ENCODE measurements around the gene DOCK10.
"Not testable (repeated sequence)": the region's sequence is repeated elsewhere in the genome, so short reads cannot be mapped to it uniquely, and the experiment has no call there.

DOCK10 gene

DNA sequence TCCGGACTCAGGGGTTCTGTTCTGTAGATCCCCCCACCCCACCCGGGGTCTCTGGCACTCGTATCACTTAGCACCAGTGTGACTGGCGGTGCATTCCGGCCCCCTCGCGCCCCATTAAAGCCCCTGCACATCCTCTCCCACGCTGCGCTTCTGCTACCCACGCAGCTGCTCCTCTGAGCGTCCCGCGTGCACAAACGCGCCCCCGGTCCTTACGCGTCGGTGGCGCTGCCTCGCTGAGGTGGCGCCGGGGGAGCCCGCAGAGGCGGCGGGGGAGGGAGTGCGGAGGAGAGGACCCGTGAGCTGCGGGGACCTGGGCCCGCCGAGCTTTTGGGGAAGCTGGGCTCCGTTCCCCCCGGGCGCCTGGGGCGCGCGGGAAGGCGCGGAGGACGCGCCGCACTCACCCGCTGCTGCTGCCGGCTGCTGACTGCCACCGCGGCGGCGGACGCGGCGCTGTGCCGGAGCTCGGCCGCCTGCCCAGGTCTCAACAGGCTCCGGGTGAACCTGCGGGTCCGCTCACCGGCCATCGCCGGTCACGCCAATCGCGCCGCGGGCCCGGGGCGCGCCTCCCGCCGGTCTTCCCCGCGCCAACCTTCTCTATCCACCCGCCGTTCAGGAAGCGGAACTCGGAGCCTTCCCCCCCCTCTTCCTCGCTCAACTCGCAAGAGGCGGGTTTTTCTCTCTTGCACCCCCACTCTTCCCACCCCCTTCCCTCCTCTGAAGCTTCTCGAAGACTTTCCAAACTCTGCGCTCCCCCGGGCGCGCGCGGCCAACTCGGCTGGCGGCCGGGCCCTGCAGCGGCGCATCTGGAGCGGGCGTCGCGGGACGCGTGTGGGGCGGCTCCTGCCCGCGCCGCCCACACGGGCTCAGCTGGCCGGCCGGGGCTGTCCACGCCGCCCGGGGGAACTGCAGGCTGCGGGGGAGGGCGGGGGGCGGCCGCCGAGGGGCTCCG is at the start of gene DOCK10:
Gene DOCK10 (minus strand): TSS at position 618 of the 949 bp plus-strand sequence. CDS start 94 bp downstream, at position 524.
- peak; percentile 48 to 52 for DNase-seq

DNA sequence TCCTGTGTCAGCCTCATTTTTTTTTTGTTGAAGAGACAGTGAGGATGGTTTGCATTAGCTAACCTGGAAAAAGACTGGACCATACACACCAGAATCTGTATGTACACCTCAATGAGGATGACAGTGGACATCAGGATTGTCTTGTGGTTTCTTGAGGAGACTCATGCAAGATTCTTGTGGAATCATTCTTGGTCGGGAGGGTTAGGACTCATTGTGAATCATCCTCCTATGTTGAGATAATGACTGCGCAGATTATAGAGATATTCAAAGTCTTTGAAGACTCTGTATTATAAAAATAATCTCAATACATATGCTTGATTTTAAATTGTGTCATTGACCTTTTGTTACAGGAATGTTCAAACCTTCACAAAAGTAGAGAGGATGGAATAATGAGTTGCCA is 49.1 kb upstream of the DOCK10 start:
- DNase-seq: no peak

DNA sequence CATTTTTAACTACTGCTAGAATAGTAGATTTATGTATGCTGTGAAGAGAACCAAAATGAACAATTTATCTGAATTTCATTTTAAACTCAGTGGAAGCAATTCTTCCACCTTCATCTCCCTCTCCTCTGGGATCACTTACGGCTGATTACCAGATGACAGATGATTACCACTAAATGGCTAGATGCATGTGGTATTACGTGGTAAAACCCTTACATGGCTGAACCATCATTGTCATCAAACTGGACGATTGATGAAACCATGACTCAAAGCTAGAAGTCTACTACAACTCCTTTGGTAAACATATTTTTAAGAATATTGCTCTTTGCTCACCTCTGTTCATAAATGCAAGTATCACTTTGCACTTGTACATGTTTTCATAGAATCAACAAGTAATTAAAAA is 48.5 kb upstream of the DOCK10 start:
- DNase-seq: no peak

DNA sequence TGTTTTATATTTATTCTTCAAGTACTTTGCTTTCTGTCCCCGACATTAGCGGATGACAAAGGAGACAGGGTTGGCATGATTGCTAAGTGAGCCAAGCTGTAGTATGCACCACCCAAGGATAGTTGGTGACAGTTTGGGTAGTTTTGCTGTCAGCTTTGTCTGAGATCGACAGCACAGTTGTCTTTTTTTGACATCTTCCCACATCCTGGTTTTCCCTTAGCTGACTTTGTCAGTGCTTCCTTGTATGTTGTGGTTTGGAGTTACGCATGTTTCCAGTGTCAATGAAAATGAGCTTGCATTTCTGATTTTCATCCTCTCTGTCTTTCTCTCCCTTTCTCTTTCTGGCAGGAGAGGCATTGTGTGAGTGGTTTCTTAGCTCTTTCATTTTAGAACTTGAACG is 44.6 kb upstream of the DOCK10 start:
- no peak for DNase-seq

DNA sequence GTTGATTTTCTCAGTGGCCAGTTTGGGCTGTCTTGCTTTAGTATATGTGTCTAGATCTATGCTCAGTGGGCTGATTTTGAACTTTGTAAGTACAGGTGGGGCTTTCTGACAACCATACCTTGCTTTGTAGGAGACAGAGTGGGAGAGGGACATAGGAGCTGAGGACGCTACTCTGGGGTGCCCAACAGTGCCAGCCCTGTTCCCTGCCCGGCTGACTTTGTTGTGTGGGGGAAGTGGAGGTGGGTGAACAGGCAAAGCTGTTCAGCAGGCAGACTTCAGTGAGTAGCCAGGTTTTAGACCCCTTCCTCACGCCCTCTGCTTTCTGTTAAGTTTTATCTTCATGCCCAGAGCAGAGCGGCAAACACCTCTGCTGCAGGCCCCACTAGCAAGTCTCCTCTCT is 44.2 kb upstream of the DOCK10 start:
- DNase-seq: no peak

DNA sequence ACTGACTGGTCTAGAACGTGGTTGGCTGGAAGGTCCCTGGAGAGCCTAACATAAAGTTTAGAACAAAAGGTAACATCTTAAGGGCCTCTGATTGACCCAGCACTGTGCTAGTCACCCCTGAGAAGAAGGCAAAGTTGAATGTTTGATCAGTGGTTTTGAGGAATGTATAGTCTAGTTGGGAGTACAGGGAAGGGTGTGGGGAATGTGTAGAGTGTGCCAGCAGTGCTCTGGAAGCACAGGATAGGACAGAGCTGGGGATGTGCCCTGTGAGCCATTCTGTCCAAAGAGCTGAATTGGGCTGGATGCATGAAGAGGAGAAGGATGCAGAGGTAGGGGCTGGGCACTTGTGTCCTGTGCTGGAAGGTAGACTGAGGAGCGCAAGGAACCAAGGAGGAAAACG is 41.0 kb upstream of the DOCK10 start:
- DNase-seq: no peak

DNA sequence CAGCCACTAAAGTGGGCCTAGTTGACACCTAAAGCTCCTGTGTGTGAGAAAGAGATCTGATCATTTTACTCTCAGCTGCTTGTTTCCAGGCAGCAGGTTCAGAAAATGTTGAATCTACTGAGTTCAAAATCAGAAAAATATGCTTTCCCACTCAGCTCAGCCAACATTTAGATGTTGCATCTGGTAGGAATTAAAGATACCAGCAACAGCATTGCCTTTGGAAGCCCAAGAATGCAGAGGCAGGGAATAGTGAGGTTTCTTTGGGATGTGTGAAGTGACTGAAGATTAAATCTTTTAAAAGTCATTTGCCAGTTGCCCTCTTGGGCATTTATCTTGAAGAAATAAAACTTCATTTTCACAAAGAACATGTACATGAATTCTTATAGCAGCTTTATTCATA is 33.9 kb upstream of the DOCK10 start:
- DNase-seq: no peak

DNA sequence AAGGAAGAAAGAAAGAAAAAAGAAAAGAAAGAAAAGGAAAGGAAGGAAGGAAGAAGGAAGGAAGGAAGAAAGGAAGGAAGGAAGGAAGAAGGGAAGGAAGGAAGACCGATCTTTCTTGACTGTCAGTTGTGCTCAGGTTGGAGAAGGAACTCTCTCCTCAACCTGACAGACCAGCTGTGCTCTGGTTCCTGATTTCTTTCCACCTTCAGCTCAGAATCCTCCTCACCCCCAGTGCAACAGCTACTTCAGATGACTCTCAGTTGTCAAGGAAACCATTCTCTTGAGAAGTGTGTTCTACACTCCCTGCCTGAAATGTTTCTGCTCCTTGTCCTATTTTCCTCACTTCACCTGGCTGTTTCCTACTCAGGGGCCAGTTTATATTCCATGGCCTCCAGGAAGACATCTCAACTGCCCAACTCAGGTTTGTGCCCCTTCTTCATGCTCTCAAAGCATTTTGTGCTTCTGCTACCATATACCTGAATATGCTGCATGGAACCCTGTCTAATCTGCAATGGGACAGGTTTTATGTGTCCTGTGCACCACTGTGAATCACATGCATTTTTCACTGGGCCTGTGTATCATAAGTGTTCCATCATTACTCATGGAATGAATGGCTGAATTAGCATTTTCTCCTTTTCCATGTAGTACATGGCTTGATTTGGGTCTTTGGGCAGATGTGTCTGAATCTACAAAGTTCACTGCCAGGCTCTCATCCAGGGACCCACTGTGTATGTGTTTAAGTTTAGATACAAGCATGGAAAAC is 32.8 kb upstream of the DOCK10 start:
- no peak for DNase-seq

DNA sequence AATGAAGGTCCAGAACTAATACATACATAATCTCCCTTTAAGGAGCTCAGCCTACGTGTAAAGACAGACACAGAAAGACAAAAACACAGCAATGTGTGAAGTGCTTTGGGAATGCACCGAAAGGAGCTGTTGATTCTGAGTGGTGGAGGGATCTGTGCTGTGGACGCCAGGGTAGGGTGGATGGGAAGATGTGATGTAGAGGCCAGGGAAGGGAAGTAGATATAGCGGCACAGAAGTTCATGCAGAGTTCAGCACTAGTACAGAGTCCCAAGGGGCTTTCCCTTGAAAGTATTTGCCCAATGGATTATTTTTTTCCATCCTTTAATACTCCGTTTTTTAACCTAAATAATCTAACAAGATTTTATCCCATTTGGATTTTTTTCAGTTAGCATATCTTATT is 32.1 kb upstream of the DOCK10 start:
- no peak for DNase-seq

DNA sequence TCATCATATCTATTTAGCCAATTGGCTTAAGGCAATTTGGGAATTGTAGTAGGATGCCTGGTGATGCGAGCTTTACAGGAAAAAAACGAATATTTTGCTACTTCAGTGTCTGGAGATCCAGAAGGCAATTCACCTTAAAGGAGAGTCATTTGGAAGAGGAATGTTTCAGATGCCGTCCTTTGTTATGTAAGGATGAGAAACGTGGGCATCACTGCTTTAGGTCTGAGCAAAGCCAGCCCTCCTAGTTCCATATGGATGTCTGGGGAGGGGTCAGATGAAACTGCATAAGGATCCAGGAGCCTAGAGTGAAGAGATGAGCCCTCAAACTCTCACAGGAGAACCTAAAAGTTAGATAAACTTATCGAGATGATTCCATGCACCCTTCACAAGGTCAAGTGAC is 30.9 kb upstream of the DOCK10 start:
- no peak for DNase-seq

DNA sequence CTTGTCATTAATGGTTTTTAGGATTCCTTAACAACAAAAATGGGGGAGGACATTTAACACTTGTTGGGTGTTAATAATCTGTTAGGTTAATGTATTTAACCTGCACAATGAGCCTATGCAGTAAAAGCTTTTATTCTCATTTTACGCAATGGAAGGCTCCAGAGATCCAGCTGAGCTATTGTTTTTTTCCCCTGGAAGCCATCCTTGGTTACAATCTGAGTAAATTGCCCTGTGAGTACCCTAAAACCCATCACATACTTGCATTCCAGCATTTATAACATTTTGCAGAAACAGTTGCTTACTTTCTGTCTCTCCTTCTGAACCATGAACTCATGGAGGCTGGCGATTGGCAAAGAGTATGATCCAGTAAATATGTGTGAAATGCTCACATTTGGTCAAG is 30.2 kb upstream of the DOCK10 start:
- DNase-seq: no peak

DNA sequence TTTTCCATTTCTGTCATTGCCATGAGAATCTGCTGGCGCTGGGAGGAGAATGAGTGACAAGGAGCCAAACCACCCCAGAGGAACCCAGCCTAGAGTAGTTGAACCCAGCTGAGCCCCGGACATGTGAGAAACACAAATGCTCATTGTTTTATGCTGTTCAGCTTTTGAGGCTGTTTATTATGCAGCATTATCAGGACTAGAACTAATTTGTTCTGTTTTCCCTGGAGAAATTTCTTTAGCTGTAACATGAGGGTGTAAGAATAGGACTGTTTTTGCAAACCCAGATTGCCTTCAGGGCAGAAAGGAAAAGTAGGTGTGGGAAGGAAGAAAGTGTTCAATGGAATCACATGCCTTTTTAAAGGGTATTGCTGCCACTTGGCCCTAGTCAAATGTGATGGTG is 28.5 kb upstream of the DOCK10 start:
- DNase-seq: no peak

DNA sequence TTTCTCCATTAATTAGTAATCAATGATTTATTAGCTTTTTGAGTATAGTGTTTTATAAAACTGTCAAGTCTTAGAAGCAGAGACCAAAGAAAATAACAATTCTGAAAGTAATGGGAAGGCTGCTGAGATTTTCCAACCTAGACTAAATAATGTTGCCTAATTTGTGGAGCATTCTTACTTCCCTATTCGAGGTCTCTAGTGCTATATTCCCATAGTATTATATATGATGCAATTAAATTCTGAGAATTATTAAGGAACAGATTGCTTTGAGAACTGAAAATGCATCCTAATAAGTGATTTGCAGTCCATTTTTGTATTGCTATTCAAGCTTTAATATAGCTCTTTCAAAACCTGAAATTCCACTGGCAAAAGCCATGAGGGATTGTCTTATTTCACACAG is 27.7 kb upstream of the DOCK10 start:
- no peak for DNase-seq

DNA sequence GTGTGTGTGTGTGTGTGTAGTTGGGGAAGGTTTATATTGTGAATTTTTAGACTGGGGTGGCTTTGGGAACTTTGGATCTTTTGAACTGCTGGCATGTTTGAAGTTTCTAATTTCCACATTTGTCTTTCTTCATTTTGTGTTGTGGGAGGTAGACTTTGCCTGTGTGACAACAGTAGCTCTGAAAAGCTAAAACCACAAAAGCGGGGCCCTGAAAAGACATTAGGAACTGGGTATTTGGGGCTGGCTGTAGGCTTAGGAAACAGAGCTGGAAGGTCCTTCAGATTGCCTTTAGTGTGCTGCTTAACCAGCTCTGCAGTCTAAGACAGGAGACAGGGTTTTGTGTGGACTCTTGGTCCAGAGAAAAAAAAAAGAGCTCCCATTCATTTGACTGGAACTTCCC is 27.2 kb upstream of the DOCK10 start:
- no peak for DNase-seq

DNA sequence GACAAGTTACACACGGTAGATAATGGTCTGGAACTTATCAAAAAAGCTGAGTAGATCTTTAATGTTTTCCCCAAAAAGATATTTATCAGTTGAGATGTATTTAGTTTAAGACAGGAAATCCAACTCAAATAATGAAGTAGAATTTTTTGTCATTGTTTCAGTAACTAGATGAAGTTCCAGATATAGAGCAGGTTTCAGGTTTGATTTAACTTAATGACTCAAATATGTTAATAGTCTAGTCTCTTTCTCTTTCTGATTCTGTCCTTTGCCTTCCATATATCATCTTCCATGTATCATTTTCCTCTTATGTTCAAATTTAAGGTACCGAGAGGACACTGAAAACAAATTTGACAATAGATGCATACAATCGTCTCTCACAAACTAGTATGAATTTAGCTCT is 23.6 kb upstream of the DOCK10 start:
- DNase-seq: no peak

DNA sequence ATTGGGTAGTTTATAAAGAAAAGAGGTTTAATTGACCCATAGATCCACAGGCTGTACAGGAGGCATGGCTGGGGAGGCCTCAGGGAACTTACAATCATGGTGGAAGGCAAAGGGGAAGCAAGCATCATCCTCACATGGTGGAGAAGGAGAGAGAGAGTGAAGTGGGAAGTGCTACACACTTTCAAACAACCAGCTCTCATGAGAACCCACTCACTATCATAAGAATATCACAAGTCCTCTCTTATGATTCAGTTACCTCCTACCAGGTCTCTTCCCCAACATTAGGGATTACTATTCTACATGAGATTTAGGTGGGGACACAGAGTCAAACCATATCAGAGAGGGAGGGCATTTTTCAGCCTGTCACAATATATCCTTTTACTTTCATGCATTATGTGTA is 22.7 kb upstream of the DOCK10 start:
- DNase-seq: no peak

DNA sequence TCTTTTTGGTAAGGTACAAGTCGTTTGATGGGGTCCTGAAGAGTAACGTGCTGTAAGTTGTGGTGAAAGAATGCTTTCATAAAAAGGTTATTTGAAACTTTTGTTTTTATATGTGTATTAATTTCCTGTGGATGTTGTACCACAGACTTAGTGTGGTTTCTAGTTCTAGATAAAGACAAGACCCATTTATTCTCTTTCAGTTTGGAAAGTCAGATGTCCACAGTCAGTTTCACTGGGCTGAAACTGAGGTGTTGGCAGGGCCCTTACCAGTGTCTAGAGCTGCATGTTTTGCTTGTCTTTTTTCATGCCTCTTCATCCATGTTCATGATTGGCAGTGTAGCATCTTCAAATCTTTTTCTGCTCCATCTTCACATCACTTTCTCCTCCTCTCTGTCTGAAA is 22.1 kb upstream of the DOCK10 start:
- peak in 1 of 2 donors; percentile 3 for DNase-seq

DNA sequence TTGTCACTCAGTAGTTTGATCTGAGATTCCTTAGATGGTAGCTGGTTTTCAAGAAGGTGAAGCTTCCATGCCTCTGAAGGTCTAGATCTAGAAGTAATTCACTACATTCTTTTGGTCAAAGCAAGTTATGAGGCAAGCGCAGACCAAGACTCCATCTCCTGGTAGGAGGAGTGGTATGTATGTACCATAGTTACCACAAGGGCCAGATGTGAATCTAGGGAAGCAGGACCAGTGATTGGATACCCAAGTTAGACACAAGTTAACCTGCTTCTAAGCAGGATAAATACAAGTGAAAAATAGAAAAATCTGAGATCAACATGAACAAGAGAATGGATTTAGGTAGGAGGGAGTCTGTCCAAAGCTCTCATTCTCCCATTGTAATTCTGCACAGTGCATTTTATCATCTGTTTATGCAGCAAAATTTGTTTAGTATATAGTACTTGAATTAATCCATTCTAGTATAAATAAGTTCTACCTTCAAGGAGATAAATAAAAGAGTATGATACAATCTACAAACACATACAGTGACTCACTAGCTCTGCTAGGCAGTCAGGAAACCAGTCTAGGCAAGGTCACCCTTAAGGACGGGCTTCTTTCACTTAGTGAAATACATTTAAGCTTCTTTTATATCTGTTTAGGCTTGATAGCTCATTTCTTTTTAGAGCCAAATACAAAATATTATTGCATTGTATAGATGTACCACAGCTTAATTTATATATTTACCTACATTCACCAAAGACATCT is 14.2 kb upstream of the DOCK10 start:
- DNase-seq: peak in 1 of 2 donors; percentile 16

DNA sequence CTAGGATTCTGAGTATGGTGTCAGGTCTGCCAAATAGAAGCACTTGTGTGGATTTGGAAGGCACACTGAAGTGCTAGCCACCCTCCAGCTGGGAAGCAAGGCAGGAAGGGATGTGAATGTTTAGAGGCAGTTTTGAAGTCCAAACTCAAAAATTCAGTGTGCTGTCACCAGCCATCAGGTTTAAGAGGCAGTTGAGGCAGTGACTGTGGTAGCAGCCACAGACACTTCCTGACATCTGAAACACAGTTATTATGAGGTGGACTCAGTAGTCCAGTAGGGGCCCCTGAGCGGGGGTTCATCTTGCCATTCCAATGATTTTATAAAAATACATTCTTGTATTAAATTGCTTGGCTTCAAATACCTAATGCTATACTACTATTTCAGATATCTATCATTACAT is 13.4 kb upstream of the DOCK10 start:
- no peak for DNase-seq

DNA sequence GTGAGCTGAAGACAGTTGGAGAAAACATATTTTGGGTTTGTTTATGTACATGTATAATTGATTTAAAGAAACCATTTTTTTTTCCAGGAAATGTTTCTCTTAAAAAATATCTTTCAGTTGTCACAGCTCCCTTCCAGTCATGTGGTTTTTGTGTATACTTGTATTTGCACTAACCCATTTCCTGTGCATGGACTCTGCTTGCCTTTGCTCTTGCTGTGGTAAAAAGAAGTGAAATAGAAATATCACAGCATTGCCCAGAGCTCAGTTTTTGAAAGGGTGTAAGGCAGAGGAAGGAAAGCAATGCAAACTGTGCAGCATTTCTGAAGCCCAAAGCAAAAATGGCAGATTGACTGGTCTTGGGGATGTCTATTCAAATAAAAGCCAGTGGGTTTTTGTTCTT is 10.4 kb upstream of the DOCK10 start:
- DNase-seq: peak; percentile 32 to 61

DNA sequence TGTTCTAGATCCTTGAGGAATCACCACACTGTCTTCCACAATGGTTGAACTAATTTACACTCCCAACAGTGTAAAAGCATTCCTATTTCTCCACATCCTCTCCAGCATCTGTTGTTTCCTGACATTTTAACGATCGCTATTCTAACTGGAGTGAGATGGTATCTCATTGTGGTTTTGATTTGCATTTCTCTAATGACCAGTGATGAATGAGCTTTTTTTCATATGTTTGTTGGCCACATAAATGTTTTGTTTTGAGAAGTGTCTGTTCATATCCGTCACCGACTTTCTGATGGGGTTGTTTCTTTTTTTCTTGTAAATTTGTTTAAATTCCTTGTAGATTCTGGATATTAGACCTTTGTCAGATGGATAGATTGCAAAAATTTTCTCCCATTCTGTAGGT is 5.2 kb upstream of the DOCK10 start:
- not testable (repeated sequence) for DNase-seq

DNA sequence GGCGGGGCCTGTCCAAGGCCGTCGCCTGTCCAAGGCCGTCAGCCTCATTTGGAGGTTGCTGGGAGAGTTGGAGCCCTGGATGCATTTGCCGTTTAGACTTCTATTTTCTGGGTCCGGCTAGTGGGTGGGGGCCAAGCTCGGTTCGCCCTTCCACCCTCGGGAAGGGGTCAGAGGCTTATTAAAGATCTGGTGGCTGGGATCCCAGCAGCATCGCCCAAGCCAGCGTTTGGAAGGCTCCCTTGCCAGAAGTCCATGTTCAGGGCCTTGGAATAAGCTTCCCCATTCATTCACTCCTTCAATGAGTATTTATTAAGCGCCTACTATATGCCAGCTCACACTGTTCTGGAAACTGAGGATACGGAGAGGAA is 516 bp upstream of the DOCK10 start:
- DNase-seq: no peak

DNA sequence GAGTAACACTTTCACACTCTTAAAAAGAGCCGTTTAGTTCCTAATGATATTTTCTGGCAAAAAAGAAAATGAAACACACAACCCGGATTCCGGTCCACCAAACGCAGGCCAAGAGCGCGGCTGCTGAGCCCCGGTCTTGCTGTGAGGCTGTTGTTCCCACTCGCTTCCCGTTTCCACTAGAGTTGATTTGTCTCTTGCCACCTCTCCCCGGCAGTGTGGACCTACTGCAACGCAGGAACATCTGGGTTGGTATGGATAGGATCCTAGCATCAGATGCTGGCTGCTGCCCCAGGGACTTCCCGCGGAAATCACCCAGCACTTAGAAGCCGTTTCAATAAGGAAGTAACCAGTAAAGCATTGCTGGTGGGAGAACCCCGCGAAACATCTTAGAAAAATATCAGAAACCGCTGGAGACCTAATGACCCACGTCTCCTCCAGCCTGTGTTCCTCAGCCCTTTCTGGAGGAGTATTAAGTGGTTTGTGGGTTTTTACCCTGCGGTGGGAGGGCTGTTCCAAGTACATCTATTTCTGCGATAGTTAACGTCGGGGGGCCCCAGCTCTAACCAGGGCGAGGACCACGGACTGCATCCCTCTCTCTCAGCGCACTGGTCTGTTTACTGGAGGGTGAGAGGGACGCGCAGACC is 939 bp downstream of the DOCK10 start:
- peak; percentile 72 for DNase-seq
